ENCODE measurements around the gene BRSK1.

Gene BRSK1

DNA sequence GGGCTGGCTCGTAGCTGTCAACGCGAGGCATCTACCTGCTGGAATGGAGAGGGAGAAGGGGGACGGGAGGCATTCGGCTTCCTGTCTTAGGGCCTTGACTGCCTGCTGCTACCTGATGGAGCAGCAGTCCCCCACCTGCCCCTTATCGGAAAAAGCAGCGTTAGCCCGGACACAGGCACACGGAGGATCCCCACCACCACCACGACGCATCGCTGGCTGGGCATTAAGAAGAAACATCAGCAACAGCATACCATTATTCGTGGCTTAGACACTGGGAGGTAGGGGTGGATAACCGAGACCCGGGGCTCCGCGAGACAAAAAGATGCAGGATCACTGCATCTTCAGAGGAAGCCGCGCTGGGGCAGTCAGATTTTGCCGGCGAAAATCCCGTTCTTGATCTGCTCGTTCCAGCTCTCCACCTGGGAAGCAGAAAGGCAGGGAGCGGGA, 69.6 kb downstream of the BRSK1 start:
- H2AFZ ChIP-seq (ENCODE audit: low read length): 0 out of 2 replicates have a peak overlapping the region, but pooled peaks have one; percentile 4
- H3K4me3 ChIP-seq (ENCODE audit: low read length): peak overlapping the region; percentile 34; the same call in 1 of the 2 replicates
- H3K4me1 ChIP-seq (ENCODE audit: low read length): no peaks in the 10 kb centered on the region
- no peaks in the 10 kb centered on the region for H3K9me3 ChIP-seq (replicated peaks; ENCODE audit: insufficient read depth, low read length)
- no peak for DNase-seq
- no peaks in the 10 kb centered on the region for H4K20me1 ChIP-seq (ENCODE audit: insufficient read depth, low read length)
- no peak overlapping the region for H3K9ac ChIP-seq (ENCODE audit: low read length)
- H3K79me2 ChIP-seq (ENCODE audit: low read length): no peaks in the 10 kb centered on the region
- no peaks in the 10 kb centered on the region for H3K36me3 ChIP-seq (replicated peaks; ENCODE audit: insufficient read depth, low read length)
- peak overlapping the region; percentile 60 for H3K4me2 ChIP-seq (ENCODE audit: low read depth, low read length)
- no peak overlapping the region for H3K27ac ChIP-seq (ENCODE audit: low read length)
- TF ChIP-seq EZH2 (optimal IDR thresholded peaks at IDR 0.05; ENCODE audit: low read depth, low read length): peak; percentile 55
- TF ChIP-seq EZH2phosphoT487 (IDR thresholded peaks at IDR 0.05; ENCODE audit: low read length): no peak
- TF ChIP-seq, protein P1, sequence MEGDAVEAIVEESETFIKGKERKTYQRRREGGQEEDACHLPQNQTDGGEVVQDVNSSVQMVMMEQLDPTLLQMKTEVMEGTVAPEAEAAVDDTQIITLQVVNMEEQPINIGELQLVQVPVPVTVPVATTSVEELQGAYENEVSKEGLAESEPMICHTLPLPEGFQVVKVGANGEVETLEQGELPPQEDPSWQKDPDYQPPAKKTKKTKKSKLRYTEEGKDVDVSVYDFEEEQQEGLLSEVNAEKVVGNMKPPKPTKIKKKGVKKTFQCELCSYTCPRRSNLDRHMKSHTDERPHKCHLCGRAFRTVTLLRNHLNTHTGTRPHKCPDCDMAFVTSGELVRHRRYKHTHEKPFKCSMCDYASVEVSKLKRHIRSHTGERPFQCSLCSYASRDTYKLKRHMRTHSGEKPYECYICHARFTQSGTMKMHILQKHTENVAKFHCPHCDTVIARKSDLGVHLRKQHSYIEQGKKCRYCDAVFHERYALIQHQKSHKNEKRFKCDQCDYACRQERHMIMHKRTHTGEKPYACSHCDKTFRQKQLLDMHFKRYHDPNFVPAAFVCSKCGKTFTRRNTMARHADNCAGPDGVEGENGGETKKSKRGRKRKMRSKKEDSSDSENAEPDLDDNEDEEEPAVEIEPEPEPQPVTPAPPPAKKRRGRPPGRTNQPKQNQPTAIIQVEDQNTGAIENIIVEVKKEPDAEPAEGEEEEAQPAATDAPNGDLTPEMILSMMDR (IDR thresholded peaks at IDR 0.05; ENCODE audit: low read length): no peak
- no peaks in the 10 kb centered on the region for H3K9me2 ChIP-seq (replicated peaks; ENCODE audit: insufficient read depth, low read length)
- peaks cover 66% of the 10 kb centered on the region for H3K27me3 ChIP-seq (replicated peaks; ENCODE audit: insufficient read depth, low read length)
- H3F3A ChIP-seq (ENCODE audit: insufficient read depth, low read length): no peaks in the 10 kb centered on the region; the same call in 1 of the 2 replicates

DNA sequence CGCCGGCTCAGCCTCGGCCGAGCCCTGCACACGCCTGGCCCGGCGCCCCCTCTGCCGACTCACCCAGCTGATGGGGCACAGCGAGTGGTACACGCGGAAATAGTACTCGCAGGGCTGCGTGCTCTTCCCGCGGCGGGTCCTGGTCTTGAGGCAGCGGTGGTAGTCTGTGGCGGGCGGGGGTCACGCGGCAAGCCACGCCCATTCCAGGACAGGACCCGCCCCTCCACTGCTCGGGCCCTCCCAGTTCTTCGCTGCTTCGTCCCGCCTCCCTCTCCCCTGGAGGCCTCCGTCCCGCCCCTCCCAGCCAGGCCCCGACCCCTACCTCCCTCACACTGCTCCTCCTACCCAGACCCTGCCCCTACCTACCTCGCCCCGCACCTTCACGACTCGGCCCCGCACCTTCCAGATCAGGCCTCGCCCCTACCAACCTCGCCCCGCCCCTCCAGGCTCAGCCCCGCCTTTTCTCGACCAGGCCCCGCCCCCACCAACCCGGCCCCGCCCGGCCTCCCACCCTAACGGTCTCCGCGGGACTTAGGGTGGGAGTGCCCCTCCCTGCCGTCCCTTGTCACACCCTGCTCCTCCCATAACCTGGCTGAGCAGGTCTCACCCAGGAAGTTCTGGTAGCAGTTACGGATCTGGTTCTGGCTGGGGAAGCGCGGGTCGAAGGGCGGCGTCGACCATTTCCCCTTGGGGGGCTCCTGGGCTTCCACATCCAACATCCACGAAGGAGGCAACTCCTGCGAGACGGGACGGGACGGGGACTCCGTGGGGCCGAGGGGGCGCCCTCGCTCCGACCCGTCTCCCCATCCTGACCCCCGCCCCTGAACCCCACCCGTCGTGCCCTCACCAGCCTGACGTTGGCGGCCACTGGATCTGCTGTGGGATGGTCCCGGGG, 70.3 kb downstream of the BRSK1 start:
- Histone ChIP-seq H3K9ac (ENCODE audit: low read length) (no peak overlapping the region), H3K4me3 (ENCODE audit: low read length) (peak overlapping the region; percentile 34; the same call in 1 of the 2 replicates), H3K27ac (ENCODE audit: low read length) (no peak overlapping the region), H3K4me1 (ENCODE audit: low read length) (no peaks in the 10 kb centered on the region), H3K79me2 (ENCODE audit: low read length) (no peaks in the 10 kb centered on the region), H3K9me2 (replicated peaks; ENCODE audit: insufficient read depth, low read length) (no peaks in the 10 kb centered on the region), H3K36me3 (replicated peaks; ENCODE audit: insufficient read depth, low read length) (no peaks in the 10 kb centered on the region), H3K4me2 (ENCODE audit: low read depth, low read length) (peak overlapping the region; percentile 60), H3F3A (ENCODE audit: insufficient read depth, low read length) (no peaks in the 10 kb centered on the region; the same call in 1 of the 2 replicates), H4K20me1 (ENCODE audit: insufficient read depth, low read length) (no peaks in the 10 kb centered on the region), H3K27me3 (replicated peaks; ENCODE audit: insufficient read depth, low read length) (peaks cover 66% of the 10 kb centered on the region), H2AFZ (ENCODE audit: low read length) (peak overlapping the region; percentile 4; the same call in 1 of the 2 replicates), H3K9me3 (replicated peaks; ENCODE audit: insufficient read depth, low read length) (no peaks in the 10 kb centered on the region)
- TF ChIP-seq EZH2phosphoT487 (IDR thresholded peaks at IDR 0.05; ENCODE audit: low read length) (no peak), EZH2 (optimal IDR thresholded peaks at IDR 0.05; ENCODE audit: low read depth, low read length) (no peak)
- TF ChIP-seq, protein P1 (IDR thresholded peaks at IDR 0.05; ENCODE audit: low read length): no peak
- no peak for DNase-seq

DNA sequence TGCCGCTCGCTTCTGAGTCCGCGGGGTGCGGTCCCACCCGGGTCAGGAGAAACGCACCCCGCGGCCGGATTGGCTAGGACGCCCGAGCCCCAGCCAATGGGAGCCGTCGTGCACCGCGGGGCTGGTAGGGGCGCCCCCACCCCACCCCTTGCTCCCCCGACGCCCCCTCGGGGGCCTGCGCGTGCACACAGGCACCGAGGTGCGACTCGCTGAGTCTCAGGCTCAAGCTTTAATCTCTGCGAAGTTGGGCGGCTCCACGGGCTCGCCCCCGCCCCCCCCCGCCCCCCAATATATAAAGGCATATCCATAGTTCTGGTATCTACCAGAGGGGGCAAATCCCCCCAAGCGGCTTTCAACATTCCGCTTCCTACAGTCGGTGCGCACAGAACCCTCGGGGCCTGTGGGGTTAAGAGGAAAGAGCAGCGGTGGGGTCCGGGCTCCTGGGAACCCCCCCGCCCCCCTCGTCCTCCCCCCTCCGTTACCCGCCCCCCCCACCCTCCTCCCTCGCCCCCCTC, 71.0 kb downstream of the BRSK1 start, which contains the start of gene COX6B2:
TSS of gene COX6B2 (minus strand) at position 22 of the 515 bp plus-strand sequence. CDS start 198 bp downstream, outside the sequence.
- Histone ChIP-seq H3K9me2 (replicated peaks; ENCODE audit: insufficient read depth, low read length) (no peaks in the 10 kb centered on the region), H3K27ac (ENCODE audit: low read length) (no peak within 1 kb of the TSS), H2AFZ (ENCODE audit: low read length) (peak within 1 kb of the TSS; percentile 4; the same call in 1 of the 2 replicates), H3K4me3 (ENCODE audit: low read length) (peak within 1 kb of the TSS; percentile 34; the same call in 1 of the 2 replicates), H3K9ac (ENCODE audit: low read length) (no peak within 1 kb of the TSS), H3F3A (ENCODE audit: insufficient read depth, low read length) (no peaks in the 10 kb centered on the region; the same call in 1 of the 2 replicates), H3K79me2 (ENCODE audit: low read length) (no peaks in the 10 kb centered on the region), H3K4me2 (ENCODE audit: low read depth, low read length) (peak within 1 kb of the TSS; percentile 60), H3K9me3 (replicated peaks; ENCODE audit: insufficient read depth, low read length) (no peaks in the 10 kb centered on the region), H3K27me3 (replicated peaks; ENCODE audit: insufficient read depth, low read length) (peaks cover 66% of the 10 kb centered on the region), H4K20me1 (ENCODE audit: insufficient read depth, low read length) (no peaks in the 10 kb centered on the region), H3K4me1 (ENCODE audit: low read length) (peaks cover 5% of the 10 kb centered on the region), H3K36me3 (replicated peaks; ENCODE audit: insufficient read depth, low read length) (no peaks in the 10 kb centered on the region)
- no peak for DNase-seq
- no peak for TF ChIP-seq EZH2 (optimal IDR thresholded peaks at IDR 0.05; ENCODE audit: low read depth, low read length)
- TF ChIP-seq EZH2phosphoT487 (IDR thresholded peaks at IDR 0.05; ENCODE audit: low read length): no peak
- TF ChIP-seq, protein P1 (IDR thresholded peaks at IDR 0.05; ENCODE audit: low read length): no peak

Measured in MM.1S (cell line).